Liver (tissue), 9 donors: ENCODE data around the gene SFMBT2. TPM values are rescaled to one million over a fixed set of nuclear protein-coding genes. Genes with fewer than 3 reads are reported as not detected.

Experiments
- DNase-seq: peaks from one replicate; pipeline ENCODE4 v3.0.0-alpha.2; 2017; ENCODE audit warnings: low spot score
- H3K27ac ChIP-seq, 2 donors: one replicate each; pipeline ENCODE4 v1.7.0; 2013; ENCODE audit warnings: inconsistent platforms in 2 of 2, low read length in 2 of 2, control low read depth in 1 of 2, low read depth in 1 of 2, mild to moderate bottlenecking in 1 of 2
- H3K27me3 ChIP-seq, 4 donors: one replicate each; pipeline versions ENCODE4 v1.6.1 to v1.7.0; 2013; ENCODE audit warnings: low read length in 3 of 4, inconsistent platforms in 1 of 4, mild to moderate bottlenecking in 1 of 4, moderate library complexity in 1 of 4; ENCODE audit not compliant: control insufficient read depth in 4 of 4, insufficient read depth in 4 of 4
- H3K36me3 ChIP-seq, 4 donors: one replicate each; pipeline versions ENCODE4 v1.6.1 to v1.7.0; 2013; ENCODE audit warnings: low read length in 3 of 4, mild to moderate bottlenecking in 3 of 4, low read depth in 1 of 4, moderate library complexity in 1 of 4; ENCODE audit not compliant: control insufficient read depth in 4 of 4, insufficient read depth in 3 of 4
- H3K4me1 ChIP-seq, 4 donors: one replicate each; pipeline versions ENCODE4 v1.6.1 to v1.7.0; 2013; ENCODE audit warnings: low read length in 3 of 4, mild to moderate bottlenecking in 3 of 4, moderate library complexity in 1 of 4; ENCODE audit not compliant: control insufficient read depth in 4 of 4, insufficient read depth in 4 of 4
- H3K4me3 ChIP-seq, 3 donors: one replicate each; pipeline versions ENCODE4 v1.6.1 to v1.7.0; 2013; ENCODE audit warnings: low read length in 3 of 3, control low read depth in 1 of 3, low read depth in 1 of 3, mild to moderate bottlenecking in 1 of 3
- H3K9ac ChIP-seq, 2 donors: one replicate each; pipeline ENCODE4 v1.7.0; 2013; ENCODE audit warnings: low read length in 2 of 2, mild to moderate bottlenecking in 2 of 2, moderate library complexity in 2 of 2, control low read depth in 1 of 2, low read depth in 1 of 2
- H3K9me3 ChIP-seq, 4 donors: one replicate each; pipeline versions ENCODE4 v1.6.1 to v1.7.0; 2013; ENCODE audit warnings: low read length in 3 of 4; ENCODE audit not compliant: control insufficient read depth in 4 of 4
- EGR1 ChIP-seq, 2 donors: IDR thresholded peaks; 2 replicates each; pipeline ENCODE4 v1.6.1; 2016 to 2018; ENCODE audit warnings: antibody characterized with exemption in 2 of 2, low read depth in 2 of 2
- FOXA1 ChIP-seq: IDR thresholded peaks from 2 replicates; pipeline ENCODE4 v1.6.1; 2016; ENCODE audit warnings: antibody characterized with exemption
- FOXA2 ChIP-seq: IDR thresholded peaks from 2 replicates; pipeline ENCODE4 v1.6.1; 2016; ENCODE audit warnings: antibody characterized with exemption
- GABPA ChIP-seq, 2 donors: IDR thresholded peaks in 1 of 2; conservative IDR thresholded peaks in 1 of 2; 2 replicates each; pipeline ENCODE4 v1.6.1; 2016; ENCODE audit warnings: antibody characterized with exemption in 2 of 2, mild to moderate bottlenecking in 1 of 2, moderate library complexity in 1 of 2
- HNF4G ChIP-seq: IDR thresholded peaks from 2 replicates; pipeline ENCODE4 v1.6.1; 2016; ENCODE audit warnings: antibody characterized with exemption
- JUND ChIP-seq, 2 donors: IDR thresholded peaks; 2 replicates each; pipeline ENCODE4 v1.6.1; 2016; ENCODE audit warnings: antibody characterized with exemption in 2 of 2
- NR2F2 ChIP-seq: IDR thresholded peaks from 2 replicates; pipeline ENCODE4 v1.6.1; 2016; ENCODE audit warnings: antibody characterized with exemption
- RAD21 ChIP-seq, 2 donors: IDR thresholded peaks; 2 replicates each; pipeline ENCODE4 v1.6.1; 2016; ENCODE audit warnings: antibody characterized with exemption in 2 of 2, mild to moderate bottlenecking in 2 of 2
- RXRA ChIP-seq, 2 donors: IDR thresholded peaks; 2 replicates each; pipeline ENCODE4 v1.6.1; 2017 to 2018; ENCODE audit warnings: antibody characterized with exemption in 2 of 2, mild to moderate bottlenecking in 1 of 2
- SP1 ChIP-seq: IDR thresholded peaks from 2 replicates; pipeline ENCODE4 v1.6.1; 2018; ENCODE audit warnings: antibody characterized with exemption, mild to moderate bottlenecking
- TAF1 ChIP-seq: conservative IDR thresholded peaks from 2 replicates; pipeline ENCODE4 v1.6.1; 2016; ENCODE audit warnings: antibody characterized with exemption, mild to moderate bottlenecking
- YY1 ChIP-seq: IDR thresholded peaks from 2 replicates; pipeline ENCODE4 v1.6.1; 2016; ENCODE audit warnings: antibody characterized with exemption, mild to moderate bottlenecking
- WGBS: extraction: QIAGEN DNeasy Blood & Tissue Kit; methylation state at CpG from one replicate; pipeline ENCODE4 v1.1.7; 2013; 5-methylcytosine and 5-hydroxymethylcytosine counted together
- polyA plus RNA-seq, 2 donors: library from polyadenylated mRNA; stranded (reverse) in 1 of 2; unstranded in 1 of 2; fragments of 200-250 nt in 1 of 2; fragments of >200 nt in 1 of 2; fragmentation: Nextera tagmentation in 1 of 2; extraction: Ambion mirVana in 1 of 2; gene quantifications; one replicate each; pipeline versions ENCODE4 v1.2.1 to v1.2.3, GENCODE V29; 2013 to 2015
- total RNA-seq, 2 donors: library from RNA; depleted of rRNA; stranded (reverse); fragments of >200 nt; gene quantifications; one replicate each; pipeline ENCODE4 v1.2.3, GENCODE V29; 2014
- TF ChIP-seq, protein P1 (sequence below): fragments of 150-350 bp; IDR thresholded peaks from 2 replicates; pipeline ENCODE4 v1.5.1; 2017; ENCODE audit warnings: improper control_type of control experiment, low read depth, low read length; ENCODE audit not compliant: missing input control
- TF ChIP-seq, protein P2 (sequence below): IDR thresholded peaks from 2 replicates; pipeline ENCODE4 v1.6.1; 2016; ENCODE audit warnings: antibody characterized with exemption, mild to moderate bottlenecking
- TF ChIP-seq, protein P3 (sequence below): IDR thresholded peaks from 2 replicates; pipeline ENCODE4 v1.6.1; 2016; ENCODE audit warnings: antibody characterized with exemption
- TF ChIP-seq, protein P4 (sequence below): IDR thresholded peaks from 2 replicates; pipeline ENCODE4 v1.6.1; 2016; ENCODE audit warnings: antibody characterized with exemption
- TF ChIP-seq, protein P5 (sequence below): IDR thresholded peaks from 2 replicates; pipeline ENCODE4 v1.6.1; 2016; ENCODE audit warnings: antibody characterized with exemption
- donor health status: healthy.
- donor health status: healthy.
- donor health status: healthy.
- donor health status: healthy.
- donor health status: healthy.

The SFMBT2 gene
- total and polyA plus RNA-seq, 4 donors: 0.46 to 2.8 (median 1.5) TPM

DNA sequence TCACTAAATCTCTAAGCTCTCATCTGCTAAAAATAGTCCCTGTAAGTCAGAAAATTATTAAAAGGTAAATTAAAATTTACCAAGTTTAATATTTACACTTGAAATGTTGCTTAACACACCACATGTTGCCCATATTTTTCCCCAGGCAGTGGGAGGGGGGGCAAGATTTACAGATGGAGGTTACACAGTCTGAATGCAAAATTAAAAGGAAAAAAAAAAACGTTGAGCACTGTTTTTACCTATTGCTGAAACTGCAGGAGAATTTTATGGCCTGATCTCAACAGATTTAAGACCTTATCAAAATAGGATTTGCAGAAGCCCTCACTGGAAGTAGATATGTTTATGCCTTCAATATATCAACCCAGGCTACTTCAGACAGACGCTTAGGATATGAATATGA, 133.4 kb downstream of the SFMBT2 start:
- no peaks in the 10 kb centered on the region for H3K36me3 ChIP-seq
- no peaks in the 10 kb centered on the region for H3K4me1 ChIP-seq
- no peaks in the 10 kb centered on the region for H3K9me3 ChIP-seq
- no peak for DNase-seq
- no peak overlapping the region for H3K9ac ChIP-seq
- no peak overlapping the region for H3K27ac ChIP-seq
- TF ChIP-seq EGR1 (IDR thresholded peaks at IDR 0.05; ENCODE audit: low read depth in 2 of 2) (no peak), FOXA2 (no peak), RAD21 (IDR thresholded peaks at IDR 0.05) (no peak), YY1 (no peak), JUND (IDR thresholded peaks at IDR 0.05) (no peak), HNF4G (no peak), NR2F2 (no peak)
- TF ChIP-seq, protein P1, sequence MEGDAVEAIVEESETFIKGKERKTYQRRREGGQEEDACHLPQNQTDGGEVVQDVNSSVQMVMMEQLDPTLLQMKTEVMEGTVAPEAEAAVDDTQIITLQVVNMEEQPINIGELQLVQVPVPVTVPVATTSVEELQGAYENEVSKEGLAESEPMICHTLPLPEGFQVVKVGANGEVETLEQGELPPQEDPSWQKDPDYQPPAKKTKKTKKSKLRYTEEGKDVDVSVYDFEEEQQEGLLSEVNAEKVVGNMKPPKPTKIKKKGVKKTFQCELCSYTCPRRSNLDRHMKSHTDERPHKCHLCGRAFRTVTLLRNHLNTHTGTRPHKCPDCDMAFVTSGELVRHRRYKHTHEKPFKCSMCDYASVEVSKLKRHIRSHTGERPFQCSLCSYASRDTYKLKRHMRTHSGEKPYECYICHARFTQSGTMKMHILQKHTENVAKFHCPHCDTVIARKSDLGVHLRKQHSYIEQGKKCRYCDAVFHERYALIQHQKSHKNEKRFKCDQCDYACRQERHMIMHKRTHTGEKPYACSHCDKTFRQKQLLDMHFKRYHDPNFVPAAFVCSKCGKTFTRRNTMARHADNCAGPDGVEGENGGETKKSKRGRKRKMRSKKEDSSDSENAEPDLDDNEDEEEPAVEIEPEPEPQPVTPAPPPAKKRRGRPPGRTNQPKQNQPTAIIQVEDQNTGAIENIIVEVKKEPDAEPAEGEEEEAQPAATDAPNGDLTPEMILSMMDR: no peak
- TF ChIP-seq, protein P2, sequence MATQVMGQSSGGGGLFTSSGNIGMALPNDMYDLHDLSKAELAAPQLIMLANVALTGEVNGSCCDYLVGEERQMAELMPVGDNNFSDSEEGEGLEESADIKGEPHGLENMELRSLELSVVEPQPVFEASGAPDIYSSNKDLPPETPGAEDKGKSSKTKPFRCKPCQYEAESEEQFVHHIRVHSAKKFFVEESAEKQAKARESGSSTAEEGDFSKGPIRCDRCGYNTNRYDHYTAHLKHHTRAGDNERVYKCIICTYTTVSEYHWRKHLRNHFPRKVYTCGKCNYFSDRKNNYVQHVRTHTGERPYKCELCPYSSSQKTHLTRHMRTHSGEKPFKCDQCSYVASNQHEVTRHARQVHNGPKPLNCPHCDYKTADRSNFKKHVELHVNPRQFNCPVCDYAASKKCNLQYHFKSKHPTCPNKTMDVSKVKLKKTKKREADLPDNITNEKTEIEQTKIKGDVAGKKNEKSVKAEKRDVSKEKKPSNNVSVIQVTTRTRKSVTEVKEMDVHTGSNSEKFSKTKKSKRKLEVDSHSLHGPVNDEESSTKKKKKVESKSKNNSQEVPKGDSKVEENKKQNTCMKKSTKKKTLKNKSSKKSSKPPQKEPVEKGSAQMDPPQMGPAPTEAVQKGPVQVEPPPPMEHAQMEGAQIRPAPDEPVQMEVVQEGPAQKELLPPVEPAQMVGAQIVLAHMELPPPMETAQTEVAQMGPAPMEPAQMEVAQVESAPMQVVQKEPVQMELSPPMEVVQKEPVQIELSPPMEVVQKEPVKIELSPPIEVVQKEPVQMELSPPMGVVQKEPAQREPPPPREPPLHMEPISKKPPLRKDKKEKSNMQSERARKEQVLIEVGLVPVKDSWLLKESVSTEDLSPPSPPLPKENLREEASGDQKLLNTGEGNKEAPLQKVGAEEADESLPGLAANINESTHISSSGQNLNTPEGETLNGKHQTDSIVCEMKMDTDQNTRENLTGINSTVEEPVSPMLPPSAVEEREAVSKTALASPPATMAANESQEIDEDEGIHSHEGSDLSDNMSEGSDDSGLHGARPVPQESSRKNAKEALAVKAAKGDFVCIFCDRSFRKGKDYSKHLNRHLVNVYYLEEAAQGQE: no peak
- H3K27me3 ChIP-seq: no peaks in the 10 kb centered on the region
- H3K4me3 ChIP-seq: no peak overlapping the region
- 49% methylated on average over 2 of the region's 2 CpGs for WGBS

DNA sequence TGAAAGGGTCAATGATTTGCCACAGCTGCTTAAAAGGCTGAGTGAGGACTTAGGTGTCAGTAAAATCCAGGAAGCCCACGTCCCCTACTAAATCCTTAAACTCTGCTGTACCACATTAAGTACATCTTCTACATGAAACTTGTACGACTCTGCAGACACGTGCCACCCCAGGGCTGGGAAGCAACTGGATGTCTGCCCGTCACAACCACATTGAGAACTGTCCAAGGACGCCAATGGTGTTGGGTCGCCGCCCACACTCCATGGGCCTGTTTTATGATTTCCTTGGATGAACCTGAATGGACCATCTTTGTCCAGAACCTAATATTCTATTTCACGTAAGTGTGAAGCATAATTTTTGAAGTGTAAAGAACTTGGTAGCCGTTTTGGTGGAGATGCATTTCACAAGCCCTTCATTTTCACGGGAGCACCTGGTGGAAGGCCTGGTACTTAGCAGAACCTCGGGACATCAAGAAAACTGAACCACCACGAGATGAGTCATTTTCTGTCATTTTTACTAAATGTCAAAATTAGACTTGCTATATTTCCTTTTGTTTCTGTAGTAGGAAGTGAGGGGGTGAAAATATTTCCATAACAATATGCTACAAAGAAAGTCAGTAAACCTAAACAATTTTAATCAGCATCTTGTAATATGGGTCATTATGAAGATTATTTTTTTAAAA, 134.9 kb downstream of the SFMBT2 start:
- Histone ChIP-seq H3K27me3 (no peaks in the 10 kb centered on the region), H3K9ac (no peak overlapping the region), H3K4me1 (no peaks in the 10 kb centered on the region), H3K4me3 (no peak overlapping the region), H3K9me3 (no peaks in the 10 kb centered on the region), H3K36me3 (no peaks in the 10 kb centered on the region), H3K27ac (no peak overlapping the region)
- no peak for DNase-seq
- 87% methylated on average over 12 of the region's 12 CpGs for whole genome bisulfite sequencing
- TF ChIP-seq, protein P1: no peak
- TF ChIP-seq JUND (IDR thresholded peaks at IDR 0.05): no peak
- no peak for TF ChIP-seq EGR1 (IDR thresholded peaks at IDR 0.05; ENCODE audit: low read depth in 2 of 2)
- no peak for TF ChIP-seq TAF1
- TF ChIP-seq GABPA (IDR thresholded peaks at IDR 0.05 in 1 of 2, conservative IDR thresholded peaks at IDR 0.05 in 1 of 2): no peak
- TF ChIP-seq, protein P3, sequence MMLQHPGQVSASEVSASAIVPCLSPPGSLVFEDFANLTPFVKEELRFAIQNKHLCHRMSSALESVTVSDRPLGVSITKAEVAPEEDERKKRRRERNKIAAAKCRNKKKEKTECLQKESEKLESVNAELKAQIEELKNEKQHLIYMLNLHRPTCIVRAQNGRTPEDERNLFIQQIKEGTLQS: no peak
- TF ChIP-seq, protein P2: no peak
- no peak for TF ChIP-seq YY1
- TF ChIP-seq NR2F2: no peak
- no peak for TF ChIP-seq SP1
- TF ChIP-seq, protein P4, sequence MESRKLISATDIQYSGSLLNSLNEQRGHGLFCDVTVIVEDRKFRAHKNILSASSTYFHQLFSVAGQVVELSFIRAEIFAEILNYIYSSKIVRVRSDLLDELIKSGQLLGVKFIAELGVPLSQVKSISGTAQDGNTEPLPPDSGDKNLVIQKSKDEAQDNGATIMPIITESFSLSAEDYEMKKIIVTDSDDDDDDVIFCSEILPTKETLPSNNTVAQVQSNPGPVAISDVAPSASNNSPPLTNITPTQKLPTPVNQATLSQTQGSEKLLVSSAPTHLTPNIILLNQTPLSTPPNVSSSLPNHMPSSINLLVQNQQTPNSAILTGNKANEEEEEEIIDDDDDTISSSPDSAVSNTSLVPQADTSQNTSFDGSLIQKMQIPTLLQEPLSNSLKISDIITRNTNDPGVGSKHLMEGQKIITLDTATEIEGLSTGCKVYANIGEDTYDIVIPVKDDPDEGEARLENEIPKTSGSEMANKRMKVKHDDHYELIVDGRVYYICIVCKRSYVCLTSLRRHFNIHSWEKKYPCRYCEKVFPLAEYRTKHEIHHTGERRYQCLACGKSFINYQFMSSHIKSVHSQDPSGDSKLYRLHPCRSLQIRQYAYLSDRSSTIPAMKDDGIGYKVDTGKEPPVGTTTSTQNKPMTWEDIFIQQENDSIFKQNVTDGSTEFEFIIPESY: no peak
- TF ChIP-seq RXRA (IDR thresholded peaks at IDR 0.05): no peak
- TF ChIP-seq, protein P5, sequence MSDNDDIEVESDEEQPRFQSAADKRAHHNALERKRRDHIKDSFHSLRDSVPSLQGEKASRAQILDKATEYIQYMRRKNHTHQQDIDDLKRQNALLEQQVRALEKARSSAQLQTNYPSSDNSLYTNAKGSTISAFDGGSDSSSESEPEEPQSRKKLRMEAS: no peak
- no peak for TF ChIP-seq FOXA2
- no peak for TF ChIP-seq RAD21 (IDR thresholded peaks at IDR 0.05)
- no peak for TF ChIP-seq HNF4G
- no peak for TF ChIP-seq FOXA1
